ENCODE data around the gene SAMMSON.

Gene SAMMSON

DNA sequence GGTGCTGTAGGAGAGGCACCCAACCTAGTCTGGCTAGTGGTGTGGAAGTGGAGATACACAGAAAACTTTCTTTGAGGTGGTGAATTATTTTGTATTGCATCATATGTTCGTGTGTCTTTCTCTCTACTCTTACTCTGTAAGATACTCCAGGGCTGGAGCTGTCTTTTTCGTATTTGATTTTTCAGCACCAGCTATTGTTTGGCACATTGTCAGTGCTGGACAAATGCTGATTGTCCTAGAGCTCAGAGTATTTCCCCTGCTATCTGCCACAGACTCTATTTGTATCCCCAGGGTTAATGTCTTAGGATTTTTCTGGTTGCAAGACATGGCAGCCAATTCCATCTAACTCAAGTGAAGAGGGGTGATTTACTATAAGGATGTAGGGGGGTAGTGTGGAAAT lies 110.5 kb downstream of the SAMMSON start:
- Histone ChIP-seq H3K36me3 (ENCODE audit: control insufficient read depth, insufficient read depth, low read length) (no peaks in the 10 kb centered on the region), H3K4me1 (no peaks in the 10 kb centered on the region), H3K9me3 (ENCODE audit: control insufficient read depth, low read length) (no peaks in the 10 kb centered on the region), H3K27ac (no peak overlapping the region), H3K9ac (no peak overlapping the region), H2AFZ (no peak overlapping the region), H3K4me3 (ENCODE audit: low read depth, low read length) (no peak overlapping the region), H3K79me2 (no peaks in the 10 kb centered on the region), H3K4me2 (ENCODE audit: low read length) (no peak overlapping the region), H3K27me3 (ENCODE audit: control insufficient read depth, insufficient read depth, low read length) (no peaks in the 10 kb centered on the region)
- TF ChIP-seq CTCF (IDR thresholded peaks at IDR 0.05), result no peak

DNA sequence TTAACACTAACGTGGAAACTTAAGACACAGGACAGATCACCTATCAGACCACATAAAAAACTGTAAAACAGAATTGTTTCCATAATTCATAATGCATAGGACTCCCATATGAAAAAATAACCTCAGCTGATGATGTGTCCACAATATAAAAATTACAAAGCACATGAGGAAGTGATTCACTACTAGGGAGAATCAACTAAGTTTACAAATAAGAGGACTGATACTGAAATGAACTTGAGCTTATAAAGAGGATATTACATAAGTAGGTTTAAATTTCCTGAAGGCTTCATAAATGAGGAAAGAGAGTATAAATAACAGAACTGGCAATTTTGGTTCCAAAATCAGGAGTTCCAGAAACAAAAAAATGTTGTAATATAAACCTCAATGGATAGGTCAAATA lies 111.9 kb downstream of the SAMMSON start:
- Histone ChIP-seq H3K4me3 (ENCODE audit: low read depth, low read length) (no peak overlapping the region), H3K27ac (no peak overlapping the region), H3K4me2 (ENCODE audit: low read length) (no peak overlapping the region), H3K36me3 (ENCODE audit: control insufficient read depth, insufficient read depth, low read length) (no peaks in the 10 kb centered on the region), H3K9me3 (ENCODE audit: control insufficient read depth, low read length) (no peaks in the 10 kb centered on the region), H3K9ac (no peak overlapping the region), H3K27me3 (ENCODE audit: control insufficient read depth, insufficient read depth, low read length) (no peaks in the 10 kb centered on the region), H3K4me1 (no peaks in the 10 kb centered on the region), H3K79me2 (no peaks in the 10 kb centered on the region), H2AFZ (no peak overlapping the region)
- TF ChIP-seq CTCF (IDR thresholded peaks at IDR 0.05), result no peak

GRCh38 chr3:70112751-70113150 lies 113.2 kb downstream of the SAMMSON start:
- Histone ChIP-seq H3K9ac (no peak overlapping the region), H3K27me3 (ENCODE audit: control insufficient read depth, insufficient read depth, low read length) (no peaks in the 10 kb centered on the region), H3K27ac (no peak overlapping the region), H3K36me3 (ENCODE audit: control insufficient read depth, insufficient read depth, low read length) (no peaks in the 10 kb centered on the region), H2AFZ (no peak overlapping the region), H3K79me2 (no peaks in the 10 kb centered on the region), H3K9me3 (ENCODE audit: control insufficient read depth, low read length) (no peaks in the 10 kb centered on the region), H3K4me3 (ENCODE audit: low read depth, low read length) (no peak overlapping the region), H3K4me1 (no peaks in the 10 kb centered on the region), H3K4me2 (ENCODE audit: low read length) (no peak overlapping the region)
- no peak for TF ChIP-seq CTCF (IDR thresholded peaks at IDR 0.05)

GRCh38 chr3:70114431-70114830 lies 114.9 kb downstream of the SAMMSON start:
- H3K4me3 ChIP-seq (ENCODE audit: low read depth, low read length), result no peak overlapping the region
- no peaks in the 10 kb centered on the region for H3K4me1 ChIP-seq
- no peak overlapping the region for H2AFZ ChIP-seq
- no peak overlapping the region for H3K4me2 ChIP-seq (ENCODE audit: low read length)
- H3K27ac ChIP-seq, result no peak overlapping the region
- no peaks in the 10 kb centered on the region for H3K36me3 ChIP-seq (ENCODE audit: control insufficient read depth, insufficient read depth, low read length)
- no peaks in the 10 kb centered on the region for H3K79me2 ChIP-seq
- no peaks in the 10 kb centered on the region for H3K27me3 ChIP-seq (ENCODE audit: control insufficient read depth, insufficient read depth, low read length)
- TF ChIP-seq CTCF (IDR thresholded peaks at IDR 0.05), result no peak
- H3K9me3 ChIP-seq (ENCODE audit: control insufficient read depth, low read length), result no peaks in the 10 kb centered on the region
- H3K9ac ChIP-seq, result no peak overlapping the region

DNA sequence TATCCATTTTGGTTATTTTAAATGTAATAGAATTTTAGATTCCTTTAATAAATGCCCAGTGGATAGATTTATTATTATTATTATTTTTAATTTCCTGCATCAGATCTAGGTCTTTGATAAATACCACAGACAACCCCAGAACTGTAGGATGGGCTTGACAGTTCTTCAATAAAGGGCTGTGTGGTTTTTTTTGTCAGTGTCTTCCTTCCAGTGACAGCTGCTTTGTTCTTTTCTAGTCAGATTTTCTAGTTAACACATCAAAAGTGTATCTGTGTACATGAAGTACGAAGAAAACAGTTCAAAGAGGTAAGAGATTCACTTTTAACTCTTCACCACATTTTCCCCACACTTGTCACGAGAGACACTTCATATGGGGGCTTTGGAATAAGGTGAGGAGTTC lies 120.3 kb downstream of the SAMMSON start:
- no peak overlapping the region for H2AFZ ChIP-seq
- H3K27ac ChIP-seq, result no peak overlapping the region
- no peak overlapping the region for H3K4me2 ChIP-seq (ENCODE audit: low read length)
- no peaks in the 10 kb centered on the region for H3K4me1 ChIP-seq
- no peaks in the 10 kb centered on the region for H3K79me2 ChIP-seq
- H3K9ac ChIP-seq, result no peak overlapping the region
- no peak overlapping the region for H3K4me3 ChIP-seq (ENCODE audit: low read depth, low read length)
- no peak for TF ChIP-seq CTCF (IDR thresholded peaks at IDR 0.05)
- no peaks in the 10 kb centered on the region for H3K27me3 ChIP-seq (ENCODE audit: control insufficient read depth, insufficient read depth, low read length)
- no peaks in the 10 kb centered on the region for H3K36me3 ChIP-seq (ENCODE audit: control insufficient read depth, insufficient read depth, low read length)
- H3K9me3 ChIP-seq (ENCODE audit: control insufficient read depth, low read length), result no peaks in the 10 kb centered on the region

Data from parathyroid adenoma (tissue), 2 donors.